RWPE2 (cell line): ENCODE measurements around the gene EIF6.

Experiments used
- ATAC-seq: fragments of 200-7000 bp; cut with Tn5 transposase; 3 replicates; pipeline ENCODE4 v1.9.1; 2021; ENCODE audit warnings: low read depth
- DNase-seq: peaks from one replicate; pipeline ENCODE4 v3.0.0-alpha.2; 2020; ENCODE audit warnings: low spot score
- H3K27ac ChIP-seq: fragments of 450-650 bp; 2 replicates; pipeline ENCODE4 v1.5.1; 2017; ENCODE audit warnings: mild to moderate bottlenecking; ENCODE audit not compliant: poor library complexity, severe bottlenecking
- H3K27me3 ChIP-seq: fragments of 250-450 bp; sonication (Bioruptor Pico); 2 replicates; pipeline ENCODE4 v1.5.1; 2021; ENCODE audit warnings: mild to moderate bottlenecking, moderate library complexity; ENCODE audit not compliant: insufficient read depth, poor library complexity, severe bottlenecking
- H3K36me3 ChIP-seq: fragments of 250-450 bp; sonication (Bioruptor Pico); 2 replicates; pipeline ENCODE4 v1.5.1; 2020; ENCODE audit warnings: low read depth, mild to moderate bottlenecking, moderate library complexity
- H3K4me1 ChIP-seq: fragments of 250-450 bp; sonication (Bioruptor Pico); 2 replicates; pipeline ENCODE4 v1.5.1; 2021; ENCODE audit warnings: mild to moderate bottlenecking, moderate library complexity; ENCODE audit not compliant: insufficient read depth, poor library complexity, severe bottlenecking
- H3K4me3 ChIP-seq: fragments of 250-450 bp; sonication (Bioruptor Pico); 2 replicates; pipeline ENCODE4 v1.5.1; 2021; ENCODE audit warnings: mild to moderate bottlenecking, moderate library complexity; ENCODE audit not compliant: severe bottlenecking
- H3K9me3 ChIP-seq: fragments of 250-450 bp; sonication (Bioruptor Pico); 2 replicates; pipeline ENCODE4 v1.5.1; 2021; ENCODE audit warnings: mild to moderate bottlenecking, moderate library complexity; ENCODE audit not compliant: severe bottlenecking
- TF ChIP-seq, protein P1 (sequence below): fragments of 450-650 bp; IDR thresholded peaks from one replicate; pipeline ENCODE4 v1.5.1; 2017; ENCODE audit warnings: mild to moderate bottlenecking, moderate library complexity; ENCODE audit not compliant: poor library complexity, severe bottlenecking

Gene EIF6

DNA sequence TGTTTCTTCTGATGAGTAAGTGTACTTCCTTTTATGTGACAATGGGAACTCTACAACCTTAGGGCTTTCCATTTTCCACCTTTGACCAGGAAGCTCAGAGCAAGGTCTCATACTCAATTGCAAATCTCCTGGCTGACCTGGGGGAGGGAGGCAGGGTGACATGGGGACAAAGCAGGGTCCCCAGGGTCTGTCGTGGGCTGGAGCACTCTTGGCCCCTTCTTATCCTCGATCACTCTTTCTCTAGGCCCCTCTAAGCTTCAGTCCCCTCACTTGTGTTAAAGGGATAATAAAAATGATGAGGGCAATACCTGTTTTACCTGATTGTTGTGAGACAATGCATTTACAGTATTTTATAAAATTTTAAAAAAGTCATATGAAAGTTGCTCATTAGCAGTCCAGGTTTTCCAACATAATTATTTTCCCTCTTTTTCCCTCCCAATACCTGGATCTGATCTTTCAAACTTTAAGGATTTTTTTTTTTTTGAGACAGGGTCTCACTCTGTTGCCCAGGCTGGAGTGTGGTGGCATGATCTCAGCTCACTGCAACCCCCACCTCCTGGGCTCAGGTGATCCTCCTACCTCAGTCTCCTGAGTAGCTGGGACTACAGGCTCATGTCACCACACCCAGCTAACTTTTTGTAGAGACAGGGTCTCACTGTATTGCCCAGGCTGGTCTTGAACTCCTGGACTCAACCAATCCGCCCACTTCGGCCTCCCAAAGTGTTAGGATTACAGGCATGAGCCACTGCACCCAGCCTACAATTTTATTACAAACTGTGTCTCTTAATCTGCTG lies 16.1 kb upstream of the EIF6 start:
- ATAC-seq = no peak
- DNase-seq = peak; percentile 60
- no peaks in the 10 kb centered on the region for H3K27me3 ChIP-seq
- H3K9me3 ChIP-seq = no peaks in the 10 kb centered on the region
- H3K36me3 ChIP-seq = peaks cover 18% of the 10 kb centered on the region
- H3K4me1 ChIP-seq = peaks cover 44% of the 10 kb centered on the region
- TF ChIP-seq, protein P1, sequence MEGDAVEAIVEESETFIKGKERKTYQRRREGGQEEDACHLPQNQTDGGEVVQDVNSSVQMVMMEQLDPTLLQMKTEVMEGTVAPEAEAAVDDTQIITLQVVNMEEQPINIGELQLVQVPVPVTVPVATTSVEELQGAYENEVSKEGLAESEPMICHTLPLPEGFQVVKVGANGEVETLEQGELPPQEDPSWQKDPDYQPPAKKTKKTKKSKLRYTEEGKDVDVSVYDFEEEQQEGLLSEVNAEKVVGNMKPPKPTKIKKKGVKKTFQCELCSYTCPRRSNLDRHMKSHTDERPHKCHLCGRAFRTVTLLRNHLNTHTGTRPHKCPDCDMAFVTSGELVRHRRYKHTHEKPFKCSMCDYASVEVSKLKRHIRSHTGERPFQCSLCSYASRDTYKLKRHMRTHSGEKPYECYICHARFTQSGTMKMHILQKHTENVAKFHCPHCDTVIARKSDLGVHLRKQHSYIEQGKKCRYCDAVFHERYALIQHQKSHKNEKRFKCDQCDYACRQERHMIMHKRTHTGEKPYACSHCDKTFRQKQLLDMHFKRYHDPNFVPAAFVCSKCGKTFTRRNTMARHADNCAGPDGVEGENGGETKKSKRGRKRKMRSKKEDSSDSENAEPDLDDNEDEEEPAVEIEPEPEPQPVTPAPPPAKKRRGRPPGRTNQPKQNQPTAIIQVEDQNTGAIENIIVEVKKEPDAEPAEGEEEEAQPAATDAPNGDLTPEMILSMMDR = no peak
- H3K4me3 ChIP-seq = no peak overlapping the region
- peak overlapping the region; percentile 99 for H3K27ac ChIP-seq

DNA sequence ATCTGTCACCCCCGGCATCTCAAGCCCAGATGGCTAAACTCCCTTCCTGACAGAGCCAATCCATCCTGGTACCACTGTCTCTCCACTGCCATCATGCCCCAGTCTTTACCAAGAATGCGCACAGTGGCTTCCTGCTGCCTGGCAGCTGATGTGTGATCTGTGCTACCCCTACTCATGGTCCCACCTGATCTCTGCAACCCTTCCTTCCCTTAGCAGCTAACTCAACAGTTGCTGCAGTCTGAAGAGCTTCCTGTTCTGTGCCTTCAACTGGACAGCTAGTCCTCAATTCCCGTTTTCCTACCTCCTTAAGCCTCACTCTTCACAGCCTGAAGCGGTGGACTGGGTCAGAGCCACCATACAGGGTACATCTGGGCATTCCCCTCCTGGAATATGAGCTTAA lies 15.2 kb upstream of the EIF6 start:
- no peak overlapping the region for H3K4me3 ChIP-seq
- H3K9me3 ChIP-seq = no peaks in the 10 kb centered on the region
- peaks cover 11% of the 10 kb centered on the region for H3K36me3 ChIP-seq
- no peak overlapping the region for H3K27ac ChIP-seq
- no peak for ATAC-seq
- H3K27me3 ChIP-seq = no peaks in the 10 kb centered on the region
- DNase-seq = no peak
- H3K4me1 ChIP-seq = peaks cover 35% of the 10 kb centered on the region
- TF ChIP-seq, protein P1 = no peak

DNA sequence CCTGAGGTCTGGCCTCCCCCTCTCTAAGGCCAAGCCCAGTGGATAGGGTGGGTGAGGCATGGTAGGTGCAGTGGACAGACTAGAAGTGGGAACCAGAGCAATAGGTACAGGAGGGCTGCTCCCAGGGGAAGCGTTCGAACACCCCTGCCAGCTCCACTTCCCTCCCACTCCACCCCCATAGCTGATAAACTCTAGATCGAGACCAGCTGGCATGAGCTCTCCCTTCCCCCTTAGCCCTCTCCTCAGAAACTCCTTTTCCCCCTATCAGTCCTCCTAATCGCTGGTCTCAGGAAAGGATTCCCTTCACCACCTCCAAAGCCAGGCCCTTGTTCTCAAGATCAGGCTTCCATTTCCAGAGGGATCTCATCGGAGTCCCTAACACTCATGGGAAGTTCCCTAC lies 13.7 kb upstream of the EIF6 start:
- DNase-seq (no peak), ATAC-seq (no peak)
- no peaks in the 10 kb centered on the region for H3K27me3 ChIP-seq
- H3K36me3 ChIP-seq = peaks cover 2% of the 10 kb centered on the region
- peaks cover 22% of the 10 kb centered on the region for H3K4me1 ChIP-seq
- no peak overlapping the region for H3K27ac ChIP-seq
- TF ChIP-seq, protein P1 = no peak
- H3K9me3 ChIP-seq = no peaks in the 10 kb centered on the region
- H3K4me3 ChIP-seq = no peak overlapping the region

DNA sequence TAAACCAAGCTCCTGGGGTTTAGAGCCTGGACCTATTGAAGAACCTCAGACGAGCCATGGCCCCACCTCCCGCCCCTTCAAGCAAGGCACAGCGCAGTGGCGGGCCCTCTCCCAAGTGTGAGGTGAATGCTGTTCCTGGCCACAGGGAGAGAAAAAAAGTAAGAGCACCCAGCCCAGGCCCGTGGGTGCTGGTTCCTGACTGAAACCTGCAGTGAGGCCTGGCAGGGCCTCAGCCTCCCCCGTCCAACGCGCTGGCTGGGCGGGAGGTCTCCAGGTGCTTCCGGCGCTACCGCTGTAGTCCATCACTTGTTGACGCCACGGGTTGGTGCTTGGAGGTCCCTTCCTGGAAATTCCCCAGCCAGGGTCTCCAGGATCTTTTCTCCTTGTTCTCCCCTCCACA lies 13.2 kb upstream of the EIF6 start:
- Histone ChIP-seq H3K27ac (no peak overlapping the region), H3K4me3 (no peak overlapping the region), H3K4me1 (peaks cover 16% of the 10 kb centered on the region), H3K27me3 (no peaks in the 10 kb centered on the region), H3K9me3 (no peaks in the 10 kb centered on the region), H3K36me3 (no peaks in the 10 kb centered on the region)
- DNase-seq (no peak), ATAC-seq (no peak)
- TF ChIP-seq, protein P1 = no peak

DNA sequence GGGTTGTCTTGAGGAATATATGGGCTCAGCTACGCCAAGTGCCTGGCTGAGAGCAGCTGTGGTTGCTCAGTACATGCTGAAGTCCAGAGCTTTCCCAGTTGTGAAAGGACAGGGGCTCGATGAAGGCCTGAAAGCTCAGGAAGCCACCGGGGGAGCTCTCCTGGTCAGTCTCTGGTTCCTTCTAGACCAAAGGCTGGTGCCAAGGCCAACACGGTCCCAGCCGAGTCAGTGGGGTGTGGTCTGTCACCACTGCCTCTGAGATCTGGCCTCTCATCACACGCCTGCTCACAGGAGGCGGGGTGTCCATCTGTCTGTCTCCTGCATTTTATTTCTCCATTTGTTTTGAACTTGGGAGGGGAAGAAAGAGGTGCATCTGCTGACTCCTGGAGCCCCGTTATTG lies 12.6 kb upstream of the EIF6 start:
- DNase-seq = no peak
- Histone ChIP-seq H3K4me1 (peaks cover 11% of the 10 kb centered on the region), H3K4me3 (no peak overlapping the region), H3K27me3 (no peaks in the 10 kb centered on the region), H3K36me3 (no peaks in the 10 kb centered on the region), H3K27ac (no peak overlapping the region), H3K9me3 (no peaks in the 10 kb centered on the region)
- TF ChIP-seq, protein P1 = no peak
- ATAC-seq = peak; percentile 17
